Myocyte (in vitro differentiated cells): Measurements from ENCODE around the gene MYOZ2. TPM values are rescaled to one million over a fixed set of nuclear protein-coding genes. Genes with fewer than 3 reads are reported as not detected.

Experiments
- DNase-seq: peaks from one replicate; pipeline ENCODE4 v3.0.0-alpha.2; 2012; ENCODE audit warnings: low read depth
- total RNA-seq: library from RNA; depleted of rRNA; stranded (reverse); fragments of >200 nt; gene quantifications from 2 replicates; pipeline ENCODE4 v1.2.3, GENCODE V29; 2014

MYOZ2 gene
- total RNA-seq, 1 donor from 2014 or later = 182 TPM

DNA sequence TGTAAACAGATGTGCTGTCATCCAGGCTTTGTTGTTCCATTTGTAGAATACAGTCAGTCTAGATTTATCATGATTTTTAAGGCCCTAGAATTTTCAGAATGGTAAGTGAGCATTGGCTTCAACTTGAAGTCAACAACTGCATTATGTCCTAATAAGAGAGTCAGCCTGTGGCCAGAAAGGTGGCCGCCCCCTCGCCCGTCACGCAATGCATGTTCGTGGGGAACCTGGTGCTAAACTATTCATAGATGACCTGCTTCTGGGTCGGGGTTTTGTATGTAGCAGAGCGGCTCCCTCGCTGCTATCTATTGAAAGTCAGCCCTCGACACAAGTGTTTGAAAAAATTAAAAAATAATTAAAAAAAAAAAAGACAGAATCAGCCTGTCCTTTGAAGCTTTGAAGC, 101.6 kb downstream of the MYOZ2 start:
- no peak for DNase-seq

Other genes starting within 250 kb of the MYOZ2 start
- 567 and 588 TPM in 2 replicates for gene SYNPO2, start 247.0 kb upstream of the MYOZ2 start, total RNA-seq
- gene USP53, start 76.9 kb downstream of the MYOZ2 start, total RNA-seq = 34.4 and 43.3 TPM in 2 replicates
- not detected in 2 replicates for gene FABP2, start 186.3 kb downstream of the MYOZ2 start, total RNA-seq